Measurements from ENCODE around the gene CLPX. TPM values are rescaled to one million over a fixed set of nuclear protein-coding genes. Genes with fewer than 3 reads are reported as not detected.
A peak's percentile ranks its signal among the peaks of the same experiment; 100 is the strongest.

CLPX gene
- total and polyA plus RNA-seq, 9 of the 15 experiments (the other 6 are each of a cell fraction or from before 2014, with no cell fraction given) = 11.2 to 83.3 (median 51.3) TPM

GRCh38 chr15:65184305-65184867 lies 756 bp downstream of the CLPX start (continued):
- TF ChIP-seq, protein P1, sequence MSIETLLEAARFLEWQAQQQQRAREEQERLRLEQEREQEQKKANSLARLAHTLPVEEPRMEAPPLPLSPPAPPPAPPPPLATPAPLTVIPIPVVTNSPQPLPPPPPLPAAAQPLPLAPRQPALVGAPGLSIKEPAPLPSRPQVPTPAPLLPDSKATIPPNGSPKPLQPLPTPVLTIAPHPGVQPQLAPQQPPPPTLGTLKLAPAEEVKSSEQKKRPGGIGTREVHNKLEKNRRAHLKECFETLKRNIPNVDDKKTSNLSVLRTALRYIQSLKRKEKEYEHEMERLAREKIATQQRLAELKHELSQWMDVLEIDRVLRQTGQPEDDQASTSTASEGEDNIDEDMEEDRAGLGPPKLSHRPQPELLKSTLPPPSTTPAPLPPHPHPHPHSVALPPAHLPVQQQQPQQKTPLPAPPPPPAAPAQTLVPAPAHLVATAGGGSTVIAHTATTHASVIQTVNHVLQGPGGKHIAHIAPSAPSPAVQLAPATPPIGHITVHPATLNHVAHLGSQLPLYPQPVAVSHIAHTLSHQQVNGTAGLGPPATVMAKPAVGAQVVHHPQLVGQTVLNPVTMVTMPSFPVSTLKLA (conservative IDR thresholded peaks at IDR 0.05) = peak; percentile 68 to 76; a peak in 3 of 4 replicates
- peak; percentile 37 for TF ChIP-seq RBM25 (IDR thresholded peaks at IDR 0.05; ENCODE audit: low read depth, low read length, severe bottlenecking)
- peak; percentile 15; the same call in 1 of the 2 replicates for TF ChIP-seq LCOR (CRISPR knock-in tag; IDR thresholded peaks at IDR 0.05)
- TF ChIP-seq SETDB1 (IDR thresholded peaks at IDR 0.05; ENCODE audit: low read length) = no peak
- 0 out of 2 replicates have a peak, but pooled peaks have one; percentile 48 for TF ChIP-seq ZBTB7A (IDR thresholded peaks at IDR 0.05; ENCODE audit: borderline replicate concordance, control insufficient read depth, low read depth, low read length)
- TF ChIP-seq, protein P2, sequence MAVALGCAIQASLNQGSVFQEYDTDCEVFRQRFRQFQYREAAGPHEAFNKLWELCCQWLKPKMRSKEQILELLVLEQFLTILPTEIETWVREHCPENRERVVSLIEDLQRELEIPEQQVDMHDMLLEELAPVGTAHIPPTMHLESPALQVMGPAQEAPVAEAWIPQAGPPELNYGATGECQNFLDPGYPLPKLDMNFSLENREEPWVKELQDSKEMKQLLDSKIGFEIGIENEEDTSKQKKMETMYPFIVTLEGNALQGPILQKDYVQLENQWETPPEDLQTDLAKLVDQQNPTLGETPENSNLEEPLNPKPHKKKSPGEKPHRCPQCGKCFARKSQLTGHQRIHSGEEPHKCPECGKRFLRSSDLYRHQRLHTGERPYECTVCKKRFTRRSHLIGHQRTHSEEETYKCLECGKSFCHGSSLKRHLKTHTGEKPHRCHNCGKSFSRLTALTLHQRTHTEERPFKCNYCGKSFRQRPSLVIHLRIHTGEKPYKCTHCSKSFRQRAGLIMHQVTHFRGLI (CRISPR knock-in tag; IDR thresholded peaks at IDR 0.05) = no peak
- TF ChIP-seq FOXK2 (conservative IDR thresholded peaks at IDR 0.05 in 1 of 2, IDR thresholded peaks at IDR 0.05 in 1 of 2; ENCODE audit: low read depth in 2 of 2) = peak; percentile 97 to 98

All from K562 (cell line).